ENCODE results near the gene PIF1. TPM values are rescaled to one million over a fixed set of nuclear protein-coding genes. Genes with fewer than 3 reads are reported as not detected.

PIF1 gene
- polyA plus RNA-seq, 1 experiment, result 6.2 TPM

- Histone ChIP-seq H3K9me3 (ENCODE audit: control insufficient read depth, insufficient read depth, low read length) (no peaks in the 10 kb centered on the region; the same call in 1 of the 2 replicates), H3K27ac (ENCODE audit: low read depth, low read length) (no peak overlapping the region), H3K27me3 (ENCODE audit: control insufficient read depth, insufficient read depth, low read length) (peaks cover 33% of the 10 kb centered on the region), H3K4me3 (ENCODE audit: low read depth, low read length) (peak overlapping the region; percentile 54)
- no peak for DNase-seq (ENCODE audit: low read depth, low spot score)
- ChIA-PET POLR2A (no interaction called here), CTCF (interaction anchor here (0.7 kb wide), 1 partner anchor 60 kb away, joined by 3 read pairs; no protein-coding TSS in a partner anchor)
- no peak for TF ChIP-seq CTCF (IDR thresholded peaks at IDR 0.05; ENCODE audit: low read depth, low read length)
These were observed 50.6 kb downstream of the PIF1 start for GRCh38 chr15:64774629-64775493.

GRCh38 chr15:64774037-64774628 is 51.3 kb downstream of the PIF1 start:
- no peaks in the 10 kb centered on the region; the same call in 1 of the 2 replicates for H3K9me3 ChIP-seq (ENCODE audit: control insufficient read depth, insufficient read depth, low read length)
- CTCF ChIA-PET, result interaction anchor here (0.7 kb wide), 1 partner anchor 61 kb away, joined by 3 read pairs; no protein-coding TSS in a partner anchor
- H3K27me3 ChIP-seq (ENCODE audit: control insufficient read depth, insufficient read depth, low read length), result peaks cover 33% of the 10 kb centered on the region
- DNase-seq (ENCODE audit: low read depth, low spot score), result no peak
- no peak overlapping the region for H3K27ac ChIP-seq (ENCODE audit: low read depth, low read length)
- no peak for TF ChIP-seq CTCF (IDR thresholded peaks at IDR 0.05; ENCODE audit: low read depth, low read length)
- POLR2A ChIA-PET, result interaction anchor here (0.7 kb wide), 1 partner anchor 25 kb away, joined by 3 read pairs; no protein-coding TSS in a partner anchor
- peak overlapping the region; percentile 54; the same call in 1 of the 2 replicates for H3K4me3 ChIP-seq (ENCODE audit: low read depth, low read length)

GRCh38 chr15:64773606-64774005 is 51.8 kb downstream of the PIF1 start:
- ChIA-PET CTCF (no interaction called here), POLR2A (interaction anchor here (0.7 kb wide), 1 partner anchor 24 kb away, joined by 3 read pairs; no protein-coding TSS in a partner anchor)
- DNase-seq (ENCODE audit: low read depth, low spot score), result no peak
- Histone ChIP-seq H3K4me3 (ENCODE audit: low read depth, low read length) (no peak overlapping the region), H3K9me3 (ENCODE audit: control insufficient read depth, insufficient read depth, low read length) (no peaks in the 10 kb centered on the region; the same call in 1 of the 2 replicates), H3K27me3 (ENCODE audit: control insufficient read depth, insufficient read depth, low read length) (peaks cover 30% of the 10 kb centered on the region), H3K27ac (ENCODE audit: low read depth, low read length) (no peak overlapping the region)
- TF ChIP-seq CTCF (IDR thresholded peaks at IDR 0.05; ENCODE audit: low read depth, low read length), result no peak

GRCh38 chr15:64772964-64773363 is 52.5 kb downstream of the PIF1 start:
- no peak for DNase-seq (ENCODE audit: low read depth, low spot score)

More at GRCh38 chr15:64772964-64773363, 52.5 kb downstream of the PIF1 start:
- Histone ChIP-seq H3K9me3 (ENCODE audit: control insufficient read depth, insufficient read depth, low read length) (no peaks in the 10 kb centered on the region; the same call in 1 of the 2 replicates), H3K27ac (ENCODE audit: low read depth, low read length) (no peak overlapping the region), H3K27me3 (ENCODE audit: control insufficient read depth, insufficient read depth, low read length) (peaks cover 25% of the 10 kb centered on the region), H3K4me3 (ENCODE audit: low read depth, low read length) (no peak overlapping the region)
- ChIA-PET POLR2A (no interaction called here), CTCF (no interaction called here)
- no peak for TF ChIP-seq CTCF (IDR thresholded peaks at IDR 0.05; ENCODE audit: low read depth, low read length)
